ENCODE results near the gene NTS. TPM values are rescaled to one million over a fixed set of nuclear protein-coding genes. Genes with fewer than 3 reads are reported as not detected.

NTS gene
- total and polyA plus RNA-seq, 4 donors = 5.2 to 14.2 (median 9.8) TPM

- no peak overlapping the region for H3K4me3 ChIP-seq (ENCODE audit: low read depth, low read length)
- no peaks in the 10 kb centered on the region for H3K4me1 ChIP-seq (ENCODE audit: control insufficient read depth, insufficient read depth, low read length)
- no peak overlapping the region for H3K27ac ChIP-seq (ENCODE audit: low read depth, low read length)
- H3K36me3 ChIP-seq (ENCODE audit: control insufficient read depth, insufficient read depth, low read length) = no peaks in the 10 kb centered on the region
- no peaks in the 10 kb centered on the region for H3K27me3 ChIP-seq (ENCODE audit: control insufficient read depth, insufficient read depth, low read length)
- no peaks in the 10 kb centered on the region for H3K9me3 ChIP-seq (ENCODE audit: control insufficient read depth, insufficient read depth, low read length)
- DNase-seq (ENCODE audit: low read depth in 4 of 6, low spot score in 6 of 6) = no peak
Measured at GRCh38 chr12:85883763-85884162, 9.7 kb downstream of the NTS start.

- no peaks in the 10 kb centered on the region for H3K36me3 ChIP-seq (ENCODE audit: control insufficient read depth, insufficient read depth, low read length)
- no peaks in the 10 kb centered on the region for H3K27me3 ChIP-seq (ENCODE audit: control insufficient read depth, insufficient read depth, low read length)
Measured at GRCh38 chr12:85894653-85895052, 20.6 kb downstream of the NTS start.

GRCh38 chr12:85920324-85920947 is 46.3 kb downstream of the NTS start:
- no CpG with 5 or more reads among the region's 3 CpGs for WGBS (ENCODE audit: insufficient coverage)
- Histone ChIP-seq H3K4me3 (ENCODE audit: low read depth, low read length) (no peak overlapping the region), H3K9me3 (ENCODE audit: control insufficient read depth, insufficient read depth, low read length) (peaks cover 2% of the 10 kb centered on the region), H3K36me3 (ENCODE audit: control insufficient read depth, insufficient read depth, low read length) (no peaks in the 10 kb centered on the region), H3K27me3 (ENCODE audit: control insufficient read depth, insufficient read depth, low read length) (no peaks in the 10 kb centered on the region), H3K4me1 (ENCODE audit: control insufficient read depth, insufficient read depth, low read length) (no peaks in the 10 kb centered on the region), H3K27ac (ENCODE audit: low read depth, low read length) (no peak overlapping the region)
- DNase-seq (ENCODE audit: low read depth in 4 of 6, low spot score in 6 of 6) = peak in 5 of 6 donors; percentile 12 to 90 (median 48)

More at GRCh38 chr12:85894653-85895052, 20.6 kb downstream of the NTS start:
- Histone ChIP-seq H3K9me3 (ENCODE audit: control insufficient read depth, insufficient read depth, low read length) (no peaks in the 10 kb centered on the region), H3K4me3 (ENCODE audit: low read depth, low read length) (no peak overlapping the region), H3K27ac (ENCODE audit: low read depth, low read length) (no peak overlapping the region), H3K4me1 (ENCODE audit: control insufficient read depth, insufficient read depth, low read length) (no peaks in the 10 kb centered on the region)
- DNase-seq (ENCODE audit: low read depth in 4 of 6, low spot score in 6 of 6) = no peak

- no peaks in the 10 kb centered on the region for H3K27me3 ChIP-seq (ENCODE audit: control insufficient read depth, insufficient read depth, low read length)
- H3K36me3 ChIP-seq (ENCODE audit: control insufficient read depth, insufficient read depth, low read length) = no peaks in the 10 kb centered on the region
- H3K4me3 ChIP-seq (ENCODE audit: low read depth, low read length) = no peak overlapping the region
- peak in 5 of 6 donors; percentile 4 to 80 (median 31) for DNase-seq (ENCODE audit: low read depth in 4 of 6, low spot score in 6 of 6)
- no CpG with 5 or more reads among the region's 1 CpG for whole genome bisulfite sequencing (ENCODE audit: insufficient coverage)
- H3K27ac ChIP-seq (ENCODE audit: low read depth, low read length) = no peak overlapping the region
- no peaks in the 10 kb centered on the region for H3K4me1 ChIP-seq (ENCODE audit: control insufficient read depth, insufficient read depth, low read length)
- H3K9me3 ChIP-seq (ENCODE audit: control insufficient read depth, insufficient read depth, low read length) = no peaks in the 10 kb centered on the region
Measured at GRCh38 chr12:85923767-85924331, 49.8 kb downstream of the NTS start.

GRCh38 chr12:85927166-85927565 is 53.1 kb downstream of the NTS start:
- Histone ChIP-seq H3K27me3 (ENCODE audit: control insufficient read depth, insufficient read depth, low read length) (no peaks in the 10 kb centered on the region), H3K36me3 (ENCODE audit: control insufficient read depth, insufficient read depth, low read length) (no peaks in the 10 kb centered on the region)
- DNase-seq (ENCODE audit: low read depth in 4 of 6, low spot score in 6 of 6) = no peak

More at GRCh38 chr12:85927166-85927565, 53.1 kb downstream of the NTS start:
- Histone ChIP-seq H3K4me1 (ENCODE audit: control insufficient read depth, insufficient read depth, low read length) (no peaks in the 10 kb centered on the region), H3K4me3 (ENCODE audit: low read depth, low read length) (no peak overlapping the region), H3K9me3 (ENCODE audit: control insufficient read depth, insufficient read depth, low read length) (no peaks in the 10 kb centered on the region), H3K27ac (ENCODE audit: low read depth, low read length) (no peak overlapping the region)

Other genes starting within 250 kb of the NTS start
- gene RASSF9, start 37.9 kb upstream of the NTS start, total RNA-seq = 1 to 10 TPM; 5.4 to 6.7 TPM
- 1 to 10 TPM; 3.0 to 5.0 TPM for gene RASSF9, start 37.9 kb upstream of the NTS start, polyA plus RNA-seq (ENCODE audit: insufficient read length in 2 of 2)

Data from spinal cord (tissue), 10 donors.